ENCODE data around the gene LIPC. TPM values are rescaled to one million over a fixed set of nuclear protein-coding genes. Genes with fewer than 3 reads are reported as not detected.

The LIPC gene
- total RNA-seq, 2 donors from 2014 or later, result 2.9 to 13.8 TPM

DNA sequence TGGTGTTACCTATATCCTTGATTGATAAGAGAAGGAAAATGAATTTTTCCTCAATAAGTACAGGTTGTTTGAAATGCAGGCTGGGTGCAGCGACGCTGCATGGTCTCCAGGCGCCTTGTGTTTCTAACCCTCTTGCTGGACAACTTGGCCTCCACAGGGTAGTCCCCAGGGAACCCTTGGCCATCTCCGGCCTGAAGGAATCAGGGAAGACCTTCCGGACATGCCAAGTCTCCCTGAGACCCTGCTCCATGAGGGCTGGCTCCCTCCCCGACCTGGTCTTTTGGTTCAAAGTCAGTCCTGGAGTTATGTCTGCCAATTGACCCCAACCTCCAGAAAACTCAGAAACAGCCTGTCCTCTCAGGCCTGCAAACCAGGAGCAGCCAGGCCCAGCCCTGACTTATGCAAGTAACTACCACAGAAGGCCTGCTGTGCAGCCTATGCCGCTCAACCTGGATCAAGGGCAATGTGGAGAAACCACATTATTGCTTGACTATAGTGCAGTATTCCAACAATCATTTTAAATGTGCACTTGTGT, 98.3 kb downstream of the LIPC start:
- peaks cover 4% of the 10 kb centered on the region for H3K4me1 ChIP-seq
- H3K9ac ChIP-seq (ENCODE audit: low read depth in 2 of 2, low read length in 2 of 2), result no peak overlapping the region
- H3K9me3 ChIP-seq, result no peaks in the 10 kb centered on the region
- H3K4me3 ChIP-seq, result no peak overlapping the region
- H3K36me3 ChIP-seq, result no peaks in the 10 kb centered on the region
- DNase-seq, result no peak
- no peak overlapping the region for H3K27ac ChIP-seq
- TF ChIP-seq, protein P1, sequence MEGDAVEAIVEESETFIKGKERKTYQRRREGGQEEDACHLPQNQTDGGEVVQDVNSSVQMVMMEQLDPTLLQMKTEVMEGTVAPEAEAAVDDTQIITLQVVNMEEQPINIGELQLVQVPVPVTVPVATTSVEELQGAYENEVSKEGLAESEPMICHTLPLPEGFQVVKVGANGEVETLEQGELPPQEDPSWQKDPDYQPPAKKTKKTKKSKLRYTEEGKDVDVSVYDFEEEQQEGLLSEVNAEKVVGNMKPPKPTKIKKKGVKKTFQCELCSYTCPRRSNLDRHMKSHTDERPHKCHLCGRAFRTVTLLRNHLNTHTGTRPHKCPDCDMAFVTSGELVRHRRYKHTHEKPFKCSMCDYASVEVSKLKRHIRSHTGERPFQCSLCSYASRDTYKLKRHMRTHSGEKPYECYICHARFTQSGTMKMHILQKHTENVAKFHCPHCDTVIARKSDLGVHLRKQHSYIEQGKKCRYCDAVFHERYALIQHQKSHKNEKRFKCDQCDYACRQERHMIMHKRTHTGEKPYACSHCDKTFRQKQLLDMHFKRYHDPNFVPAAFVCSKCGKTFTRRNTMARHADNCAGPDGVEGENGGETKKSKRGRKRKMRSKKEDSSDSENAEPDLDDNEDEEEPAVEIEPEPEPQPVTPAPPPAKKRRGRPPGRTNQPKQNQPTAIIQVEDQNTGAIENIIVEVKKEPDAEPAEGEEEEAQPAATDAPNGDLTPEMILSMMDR (IDR thresholded peaks at IDR 0.05), result no peak
- intact Hi-C loops (cut with DNase I), result no loop called here
- no peaks in the 10 kb centered on the region for H3K27me3 ChIP-seq

DNA sequence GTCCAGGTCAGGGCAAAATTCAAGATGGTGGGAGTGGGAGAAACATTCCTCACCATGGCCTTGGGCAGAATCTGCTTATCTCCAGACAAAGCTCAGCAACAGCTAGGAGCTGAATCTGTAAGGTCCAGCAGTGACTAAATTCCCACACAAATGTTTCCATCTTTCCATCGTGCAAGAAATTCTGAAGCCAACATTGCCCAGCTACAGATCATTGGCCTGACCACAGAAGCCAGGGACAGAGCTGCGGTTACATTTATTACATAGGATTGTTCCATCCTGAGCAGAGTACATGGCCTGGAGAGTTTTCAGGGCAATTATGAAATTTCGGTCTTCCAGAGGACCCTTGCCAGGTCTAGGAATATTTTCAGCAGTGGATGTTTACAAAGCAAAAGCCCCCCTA, 100.3 kb downstream of the LIPC start:
- H3K9me3 ChIP-seq, result no peaks in the 10 kb centered on the region
- H3K27ac ChIP-seq, result no peak overlapping the region
- intact Hi-C loops (cut with DNase I), result no loop called here
- no peaks in the 10 kb centered on the region for H3K36me3 ChIP-seq
- DNase-seq, result no peak
- no peaks in the 10 kb centered on the region for H3K27me3 ChIP-seq
- H3K4me3 ChIP-seq, result no peak overlapping the region
- TF ChIP-seq, protein P1 (IDR thresholded peaks at IDR 0.05), result no peak
- H3K4me1 ChIP-seq, result peaks cover 5% of the 10 kb centered on the region
- H3K9ac ChIP-seq (ENCODE audit: low read depth in 2 of 2, low read length in 2 of 2), result no peak overlapping the region

DNA sequence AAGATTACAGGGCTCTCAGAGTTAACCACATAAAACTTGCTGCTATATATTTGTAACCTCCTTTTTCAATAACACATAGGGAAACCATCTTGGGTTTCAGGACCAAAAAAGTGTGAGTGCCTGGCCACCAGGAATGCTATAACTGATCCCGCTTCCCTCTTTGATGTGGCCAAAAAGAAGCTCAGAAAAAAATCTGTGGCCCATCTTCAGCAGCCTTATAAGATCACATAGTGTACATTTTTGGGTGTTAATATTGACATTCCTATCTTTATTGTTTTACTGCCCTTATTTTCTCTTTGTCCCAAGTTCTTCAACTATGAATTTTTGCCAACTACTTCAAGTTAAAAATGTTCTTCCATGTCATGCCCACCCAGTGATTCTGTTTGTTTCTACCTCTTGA, 102.8 kb downstream of the LIPC start:
- intact Hi-C loops (cut with DNase I), result no loop called here
- Histone ChIP-seq H3K4me1 (peaks cover 5% of the 10 kb centered on the region), H3K27ac (no peak overlapping the region), H3K9ac (ENCODE audit: low read depth in 2 of 2, low read length in 2 of 2) (no peak overlapping the region), H3K27me3 (no peaks in the 10 kb centered on the region), H3K36me3 (no peaks in the 10 kb centered on the region), H3K9me3 (no peaks in the 10 kb centered on the region), H3K4me3 (no peak overlapping the region)
- DNase-seq, result no peak
- TF ChIP-seq, protein P1 (IDR thresholded peaks at IDR 0.05), result no peak

DNA sequence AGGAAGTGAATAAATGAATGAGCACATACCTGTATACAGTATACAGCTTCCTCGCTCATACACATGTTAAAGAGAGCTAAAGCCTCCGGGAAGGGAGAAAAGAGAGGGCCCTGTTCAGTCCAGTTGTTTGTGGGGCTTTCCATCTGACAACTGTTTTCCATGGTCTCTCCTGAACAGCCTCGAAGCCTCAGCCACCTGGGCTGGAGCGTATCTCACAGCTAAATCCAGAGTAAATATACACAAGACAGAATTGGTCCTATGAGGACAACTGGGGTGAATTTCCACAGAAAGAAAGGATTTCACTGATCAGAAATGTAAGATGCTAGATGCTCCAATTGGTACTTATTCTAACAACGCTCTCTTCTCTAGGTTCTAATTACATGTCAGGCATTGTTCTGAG, 103.5 kb downstream of the LIPC start:
- no peak overlapping the region for H3K4me3 ChIP-seq
- no peak overlapping the region for H3K27ac ChIP-seq
- H3K4me1 ChIP-seq, result peaks cover 5% of the 10 kb centered on the region
- TF ChIP-seq, protein P1 (IDR thresholded peaks at IDR 0.05), result no peak
- H3K36me3 ChIP-seq, result no peaks in the 10 kb centered on the region
- intact Hi-C loops (cut with DNase I), result no loop called here
- DNase-seq, result no peak
- no peaks in the 10 kb centered on the region for H3K9me3 ChIP-seq
- H3K27me3 ChIP-seq, result no peaks in the 10 kb centered on the region
- no peak overlapping the region for H3K9ac ChIP-seq (ENCODE audit: low read depth in 2 of 2, low read length in 2 of 2)

DNA sequence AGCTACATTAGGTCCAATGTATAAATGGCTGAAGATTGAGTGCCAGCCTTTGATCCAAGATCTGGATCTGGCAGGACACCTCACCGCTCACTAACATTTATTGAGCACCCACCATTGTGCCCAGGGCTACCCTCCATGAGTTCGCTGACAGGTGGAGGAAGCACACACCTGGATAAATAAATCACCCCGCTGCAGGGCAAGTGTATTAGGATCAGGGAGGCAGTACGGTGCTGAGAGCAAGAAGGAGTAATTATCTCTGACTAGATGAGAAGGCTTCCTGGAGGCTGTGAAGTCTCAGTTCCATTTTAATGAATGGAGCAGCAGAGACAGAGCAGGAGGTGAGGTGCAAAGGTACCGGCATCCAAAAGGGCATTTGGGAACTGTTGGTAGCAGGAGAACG, 104.1 kb downstream of the LIPC start:
- Histone ChIP-seq H3K27me3 (no peaks in the 10 kb centered on the region), H3K27ac (no peak overlapping the region), H3K9me3 (no peaks in the 10 kb centered on the region), H3K9ac (ENCODE audit: low read depth in 2 of 2, low read length in 2 of 2) (no peak overlapping the region), H3K4me3 (no peak overlapping the region), H3K4me1 (peaks cover 5% of the 10 kb centered on the region), H3K36me3 (no peaks in the 10 kb centered on the region)
- no peak for DNase-seq
- intact Hi-C loops (cut with DNase I), result no loop called here
- TF ChIP-seq, protein P1 (IDR thresholded peaks at IDR 0.05), result no peak
